ENCODE data around the gene UGT2B15. TPM values are rescaled to one million over a fixed set of nuclear protein-coding genes. Genes with fewer than 3 reads are reported as not detected.

Gene UGT2B15
- total and polyA plus RNA-seq, 10 of the 15 experiments (the other 5 are each of a cell fraction or from before 2014, with no cell fraction given), result not detected

GRCh38 chr4:68714400-68714799, 43.9 kb upstream of the UGT2B15 start (continued):
- TF ChIP-seq RELB (IDR thresholded peaks at IDR 0.05; ENCODE audit: low read depth), result no peak
- no peak for TF ChIP-seq FOXM1 (IDR thresholded peaks at IDR 0.05; ENCODE audit: low read depth, low read length)
- no peak for TF ChIP-seq SP1 (IDR thresholded peaks at IDR 0.05; ENCODE audit: low read depth, low read length)

GRCh38 chr4:68712207-68712606, 41.8 kb upstream of the UGT2B15 start:
- RAD21 ChIA-PET (ENCODE audit: unreplicated experiment), result no interaction called here
- Histone ChIP-seq H2AFZ (ENCODE audit: control insufficient read depth, low read depth, low read length) (no peak overlapping the region), H3K4me3 (no peak overlapping the region), H3K79me2 (ENCODE audit: control insufficient read depth, insufficient read depth, low read length) (no peaks in the 10 kb centered on the region), H3K9ac (ENCODE audit: control insufficient read depth, insufficient read depth, low read length) (no peak overlapping the region), H4K20me1 (ENCODE audit: control insufficient read depth, insufficient read depth) (no peaks in the 10 kb centered on the region), H3K4me1 (ENCODE audit: control insufficient read depth, insufficient read depth, low read length) (no peaks in the 10 kb centered on the region), H3K27ac (ENCODE audit: control insufficient read depth, insufficient read depth) (no peak overlapping the region), H3K9me3 (replicated peaks; ENCODE audit: control insufficient read depth, insufficient read depth, low read length) (no peaks in the 10 kb centered on the region), H3K27me3 (replicated peaks in 1 of 2; ENCODE audit: control insufficient read depth in 2 of 2, insufficient read depth in 2 of 2, low read length in 1 of 2) (no peaks in the 10 kb centered on the region), H3K36me3 (ENCODE audit: control insufficient read depth in 2 of 2, insufficient read depth in 2 of 2, low read length in 1 of 2) (no peaks in the 10 kb centered on the region), H3K4me2 (ENCODE audit: control insufficient read depth, insufficient read depth) (no peak overlapping the region)
- SMC1A ChIA-PET (ENCODE audit: uncharacterized antibody, unreplicated experiment), result no interaction called here
- 0% methylated on average over 3 of the region's 3 CpGs for WGBS (ENCODE audit: insufficient coverage, insufficient replicate concordance, low lambda C conversion rate, missing lambda C conversion rate)
- BruUV-seq (replicated peaks), result no TSS peak
- POLR2A ChIA-PET, result no interaction called here
- DNase-seq (ENCODE audit: low read depth, low spot score) (no peak), ATAC-seq (no peak), FAIRE-seq (no peak)
- in situ Hi-C loops (cut with MboI) (no loop called here), intact Hi-C loops (cut with micrococcal nuclease; ENCODE audit: unreplicated experiment) (loop anchor here (5.0 kb wide), 1 partner anchor 55 kb away; no protein-coding TSS in a partner anchor)
- CTCF ChIA-PET, result interaction anchor here (1.0 kb wide), 1 partner anchor 37 kb away, joined by 3 read pairs; no protein-coding TSS in a partner anchor
- no peak for TF ChIP-seq SIN3A (IDR thresholded peaks at IDR 0.05; ENCODE audit: low read depth, low read length)
- TF ChIP-seq CBX3 (IDR thresholded peaks at IDR 0.05; ENCODE audit: borderline replicate concordance, low read depth), result no peak
- TF ChIP-seq CEBPZ (IDR thresholded peaks at IDR 0.05; ENCODE audit: low read depth, low read length), result no peak
- no peak for TF ChIP-seq ASH2L (IDR thresholded peaks at IDR 0.05; ENCODE audit: borderline replicate concordance, low read depth)
- no peak for TF ChIP-seq CREB1 (IDR thresholded peaks at IDR 0.05; ENCODE audit: low read depth)
- no peak for TF ChIP-seq IKZF1 (conservative IDR thresholded peaks at IDR 0.05)
- TF ChIP-seq PRDM15 (CRISPR knock-in tag; IDR thresholded peaks at IDR 0.05), result no peak
- TF ChIP-seq BRCA1 (IDR thresholded peaks at IDR 0.05; ENCODE audit: low read depth, low read length), result no peak
- no peak for TF ChIP-seq GATAD2B (conservative IDR thresholded peaks at IDR 0.05; ENCODE audit: low read depth)
- TF ChIP-seq SRF (IDR thresholded peaks at IDR 0.05; ENCODE audit: low read depth in 2 of 2, low read length in 2 of 2), result no peak
- no peak for TF ChIP-seq NFYA (IDR thresholded peaks at IDR 0.05; ENCODE audit: borderline replicate concordance, low read depth, low read length)
